CD4-positive, alpha-beta T cell (primary cell): ENCODE data around the gene NOD1. TPM values are rescaled to one million over a fixed set of nuclear protein-coding genes. Genes with fewer than 3 reads are reported as not detected.

Experiments used
- ATAC-seq: fragments of 200-7000 bp; cut with Tn5 transposase; one replicate; pipeline ENCODE4 v1.10.0; 2022; ENCODE audit warnings: mild to moderate bottlenecking; ENCODE audit not compliant: poor library complexity
- CTCF ChIA-PET: fragments of 350-600 bp; sonication (Branson Sonifier 250); formaldehyde crosslinking; loops from one replicate; lab custom pipeline; 2021; ENCODE audit warnings: antibody characterized with exemption, inconsistent platforms; lab: Charles Lee
- POLR2A ChIA-PET: fragments of 350-600 bp; sonication (Branson Sonifier 250); formaldehyde crosslinking; loops from one replicate; lab custom pipeline; 2021; ENCODE audit warnings: antibody characterized with exemption, inconsistent platforms; lab: Charles Lee
- DNase-seq, 14 experiments: peaks; one replicate each; pipeline ENCODE4 v3.0.0-alpha.2; 2013 to 2020; ENCODE audit warnings: mixed read lengths in 2 of 14
- H3K27ac ChIP-seq, 2 donors: one replicate each; pipeline versions ENCODE4 v1.5.1 to v1.7.0; 2013; ENCODE audit warnings: low read length in 2 of 2, low read depth in 1 of 2, mild to moderate bottlenecking in 1 of 2
- H3K27me3 ChIP-seq, 2 experiments: 1 replicate in 1 of 2; 2 replicates in 1 of 2; pipeline versions ENCODE4 v1.6.1 to v1.7.0; 2013; ENCODE audit warnings: low read length in 2 of 2, control low read depth in 1 of 2, mild to moderate bottlenecking in 1 of 2, moderate library complexity in 1 of 2; ENCODE audit not compliant: insufficient read depth in 2 of 2, control insufficient read depth in 1 of 2
- H3K36me3 ChIP-seq: one replicate; pipeline ENCODE4 v1.6.1; 2013; ENCODE audit warnings: low read length, control low read depth; ENCODE audit not compliant: insufficient read depth
- H3K4me1 ChIP-seq: one replicate; pipeline ENCODE4 v1.6.1; 2013; ENCODE audit warnings: low read length, control low read depth; ENCODE audit not compliant: insufficient read depth
- H3K4me3 ChIP-seq: one replicate; pipeline ENCODE4 v1.5.1; 2013; ENCODE audit warnings: mild to moderate bottlenecking, low read length, moderate library complexity
- H3K9me3 ChIP-seq, 2 experiments: 1 replicate in 1 of 2; 2 replicates in 1 of 2; pipeline versions ENCODE4 v1.6.1 to v1.7.0; 2013; ENCODE audit warnings: low read length in 2 of 2, mild to moderate bottlenecking in 2 of 2, control low read depth in 1 of 2, moderate library complexity in 1 of 2; ENCODE audit not compliant: control insufficient read depth in 1 of 2, insufficient read depth in 1 of 2
- H3K27ac Mint-ChIP-seq: one replicate; pipeline ENCODE4 v1.8.0; 2020; ENCODE audit warnings: mixed read lengths
- H3K27me3 Mint-ChIP-seq: one replicate; pipeline ENCODE4 v1.8.0; 2021; ENCODE audit warnings: mixed read lengths
- H3K36me3 Mint-ChIP-seq: one replicate; pipeline ENCODE4 v1.8.0; 2021; ENCODE audit warnings: low read depth, mixed read lengths
- H3K4me1 Mint-ChIP-seq: one replicate; pipeline ENCODE4 v1.8.0; 2021; ENCODE audit warnings: low read depth, mixed read lengths
- H3K4me3 Mint-ChIP-seq: one replicate; pipeline ENCODE4 v1.8.0; 2020; ENCODE audit warnings: mild to moderate bottlenecking, mixed read lengths
- H3K9me3 Mint-ChIP-seq: one replicate; pipeline ENCODE4 v1.8.0; 2020; ENCODE audit warnings: mixed read lengths
- intact Hi-C, 2 experiments: fragments of 100-400 bp; cut with DNase I in 1 of 2; cut with micrococcal nuclease in 1 of 2; formaldehyde crosslinking; loops; one replicate each; pipeline versions ENCODE4 v1.15.1 to v1.9.0; 2023 to 2025; cut with DNase I, micrococcal nuclease
- total RNA-seq, 174 experiments: library from RNA in 2 of 174; stranded (reverse) in 2 of 174; gene quantifications; one replicate each; pipeline ENCODE4 v1.2.3 and lab custom pipeline; 2021 to 2026
- TF ChIP-seq, protein P1 (sequence below): fragments of 200-600 bp; IDR thresholded peaks from one replicate; pipeline ENCODE4 v1.8.0; 2022; ENCODE audit warnings: antibody characterized with exemption, mild to moderate bottlenecking

The NOD1 gene
- total RNA-seq, 2 experiments from 2014 or later: 11.6 to 12.6 TPM

- no peaks in the 10 kb centered on the region for H3K9me3 Mint-ChIP-seq
- H3K4me3 ChIP-seq: no peak overlapping the region
- no peaks in the 10 kb centered on the region for H3K36me3 ChIP-seq
- peak overlapping the region; percentile 65 for H3K27ac Mint-ChIP-seq
- no peak overlapping the region for H3K4me3 Mint-ChIP-seq
- TF ChIP-seq, protein P1, sequence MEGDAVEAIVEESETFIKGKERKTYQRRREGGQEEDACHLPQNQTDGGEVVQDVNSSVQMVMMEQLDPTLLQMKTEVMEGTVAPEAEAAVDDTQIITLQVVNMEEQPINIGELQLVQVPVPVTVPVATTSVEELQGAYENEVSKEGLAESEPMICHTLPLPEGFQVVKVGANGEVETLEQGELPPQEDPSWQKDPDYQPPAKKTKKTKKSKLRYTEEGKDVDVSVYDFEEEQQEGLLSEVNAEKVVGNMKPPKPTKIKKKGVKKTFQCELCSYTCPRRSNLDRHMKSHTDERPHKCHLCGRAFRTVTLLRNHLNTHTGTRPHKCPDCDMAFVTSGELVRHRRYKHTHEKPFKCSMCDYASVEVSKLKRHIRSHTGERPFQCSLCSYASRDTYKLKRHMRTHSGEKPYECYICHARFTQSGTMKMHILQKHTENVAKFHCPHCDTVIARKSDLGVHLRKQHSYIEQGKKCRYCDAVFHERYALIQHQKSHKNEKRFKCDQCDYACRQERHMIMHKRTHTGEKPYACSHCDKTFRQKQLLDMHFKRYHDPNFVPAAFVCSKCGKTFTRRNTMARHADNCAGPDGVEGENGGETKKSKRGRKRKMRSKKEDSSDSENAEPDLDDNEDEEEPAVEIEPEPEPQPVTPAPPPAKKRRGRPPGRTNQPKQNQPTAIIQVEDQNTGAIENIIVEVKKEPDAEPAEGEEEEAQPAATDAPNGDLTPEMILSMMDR: no peak
- no peaks in the 10 kb centered on the region for H3K27me3 Mint-ChIP-seq
- ATAC-seq (no peak), DNase-seq (no peak)
- intact Hi-C loops: loop anchor here in 1 of 2 experiments (10.0 kb wide), 1 partner anchor 187 kb away; the partner anchor contains the start of gene ZNRF2
- no peaks in the 10 kb centered on the region for H3K9me3 ChIP-seq
- peaks cover 19% of the 10 kb centered on the region for H3K36me3 Mint-ChIP-seq
- no peak overlapping the region for H3K27ac ChIP-seq
- CTCF ChIA-PET: no interaction called here
- POLR2A ChIA-PET: interaction anchor here (0.9 kb wide), 1 partner anchor 188 kb away, joined by 4 read pairs; the partner anchor contains the start of gene ZNRF2
- H3K27me3 ChIP-seq: no peaks in the 10 kb centered on the region
- H3K4me1 Mint-ChIP-seq: peaks cover 90% of the 10 kb centered on the region
- H3K4me1 ChIP-seq: peaks cover 48% of the 10 kb centered on the region
Measured at GRCh38 chr7:30472081-30472783, 6.4 kb downstream of the NOD1 start.

GRCh38 chr7:30471205-30471604 lies 7.4 kb downstream of the NOD1 start:
- POLR2A ChIA-PET: interaction anchor here (0.9 kb wide), 1 partner anchor 187 kb away, joined by 4 read pairs; the partner anchor contains the start of gene ZNRF2
- H3K4me1 ChIP-seq: peaks cover 41% of the 10 kb centered on the region
- H3K27me3 ChIP-seq: no peaks in the 10 kb centered on the region
- no peak overlapping the region for H3K27ac ChIP-seq
- CTCF ChIA-PET: no interaction called here
- no peaks in the 10 kb centered on the region for H3K36me3 ChIP-seq
- Mint-ChIP-seq H3K27me3 (no peaks in the 10 kb centered on the region), H3K9me3 (no peaks in the 10 kb centered on the region), H3K36me3 (peaks cover 19% of the 10 kb centered on the region), H3K4me3 (peak overlapping the region; percentile 16), H3K27ac (peak overlapping the region; percentile 65), H3K4me1 (peaks cover 87% of the 10 kb centered on the region)
- ATAC-seq (peak; percentile 6), DNase-seq (peak in 1 of 14 experiments; percentile 13)
- no peaks in the 10 kb centered on the region for H3K9me3 ChIP-seq
- H3K4me3 ChIP-seq: no peak overlapping the region
- intact Hi-C loops: loop anchor here in 1 of 2 experiments (10.0 kb wide), 1 partner anchor 186 kb away; the partner anchor contains the start of gene ZNRF2
- TF ChIP-seq, protein P1: no peak

- Mint-ChIP-seq H3K4me3 (peak overlapping the region; percentile 16), H3K27ac (peak overlapping the region; percentile 65)
Measured at GRCh38 chr7:30470771-30471170, 7.8 kb downstream of the NOD1 start.

More at GRCh38 chr7:30470771-30471170, 7.8 kb downstream of the NOD1 start:
- ChIA-PET POLR2A (no interaction called here), CTCF (no interaction called here)
- Mint-ChIP-seq H3K36me3 (peaks cover 19% of the 10 kb centered on the region), H3K27me3 (no peaks in the 10 kb centered on the region), H3K9me3 (no peaks in the 10 kb centered on the region), H3K4me1 (peaks cover 87% of the 10 kb centered on the region)
- Histone ChIP-seq H3K4me1 (peaks cover 41% of the 10 kb centered on the region), H3K27me3 (no peaks in the 10 kb centered on the region), H3K27ac (no peak overlapping the region), H3K36me3 (no peaks in the 10 kb centered on the region), H3K9me3 (no peaks in the 10 kb centered on the region), H3K4me3 (no peak overlapping the region)
- TF ChIP-seq, protein P1: no peak
- DNase-seq: no peak
- ATAC-seq: no peak
- intact Hi-C loops: loop anchor here in 1 of 2 experiments (10.0 kb wide), 1 partner anchor 186 kb away; the partner anchor contains the start of gene ZNRF2
